Ectodermal cell (in vitro differentiated cells): ENCODE measurements around the gene SIGLEC8. TPM values are rescaled to one million over a fixed set of nuclear protein-coding genes. Genes with fewer than 3 reads are reported as not detected.
"Not testable (repeated sequence)": the region's sequence is repeated elsewhere in the genome, so short reads cannot be mapped to it uniquely, and the experiment has no call there.

Experiments
- H3K27ac ChIP-seq: 2 replicates; pipeline ENCODE4 v1.7.0; 2013; ENCODE audit warnings: mild to moderate bottlenecking, low read depth, low read length; ENCODE audit not compliant: insufficient read depth, poor library complexity, severe bottlenecking
- H3K27me3 ChIP-seq: 2 replicates; pipeline ENCODE4 v1.7.0; 2013; ENCODE audit warnings: mild to moderate bottlenecking, low read length; ENCODE audit not compliant: insufficient read depth, control insufficient read depth, poor library complexity, severe bottlenecking
- H3K36me3 ChIP-seq: one replicate; pipeline ENCODE4 v1.7.0; 2013; ENCODE audit warnings: low read length; ENCODE audit not compliant: control insufficient read depth, insufficient read depth
- H3K4me1 ChIP-seq: one replicate; pipeline ENCODE4 v1.7.0; 2013; ENCODE audit warnings: low read length; ENCODE audit not compliant: control insufficient read depth, insufficient read depth
- H3K4me3 ChIP-seq: 2 replicates; pipeline ENCODE4 v1.7.0; 2013; ENCODE audit warnings: low read depth, low read length, control low read depth; ENCODE audit not compliant: insufficient read depth
- H3K9me3 ChIP-seq: 2 replicates; pipeline ENCODE4 v1.7.0; 2013; ENCODE audit warnings: mild to moderate bottlenecking, low read length, moderate library complexity; ENCODE audit not compliant: control insufficient read depth
- WGBS, 2 experiments: methylation state at CpG; one replicate each; pipeline ENCODE4 v1.1.7; 2013; ENCODE audit warnings: missing lambda C conversion rate in 2 of 2; 5-methylcytosine and 5-hydroxymethylcytosine counted together
- polyA plus RNA-seq, 4 experiments: library from polyadenylated mRNA; stranded (reverse); fragments of 50-300 nt; gene quantifications; one replicate each; pipeline ENCODE4 v1.2.3, GENCODE V29; 2013

SIGLEC8 gene
- not detected for polyA plus RNA-seq (2013, experiment 1 of 4)
- not detected for polyA plus RNA-seq (2013, experiment 2 of 4)
- not detected for polyA plus RNA-seq (2013, experiment 3 of 4)
- not detected for polyA plus RNA-seq (2013, experiment 4 of 4)

- H3K27ac ChIP-seq = no peak within 1 kb of the TSS
- no peaks in the 10 kb centered on the region for H3K4me1 ChIP-seq
Measured at GRCh38 chr19:51458051-51458645, at the start of gene SIGLEC8. Gene SIGLEC8, minus strand, starts transcription at chr19:51458454. Its CDS starts 67 bp downstream, at chr19:51458387.

DNA sequence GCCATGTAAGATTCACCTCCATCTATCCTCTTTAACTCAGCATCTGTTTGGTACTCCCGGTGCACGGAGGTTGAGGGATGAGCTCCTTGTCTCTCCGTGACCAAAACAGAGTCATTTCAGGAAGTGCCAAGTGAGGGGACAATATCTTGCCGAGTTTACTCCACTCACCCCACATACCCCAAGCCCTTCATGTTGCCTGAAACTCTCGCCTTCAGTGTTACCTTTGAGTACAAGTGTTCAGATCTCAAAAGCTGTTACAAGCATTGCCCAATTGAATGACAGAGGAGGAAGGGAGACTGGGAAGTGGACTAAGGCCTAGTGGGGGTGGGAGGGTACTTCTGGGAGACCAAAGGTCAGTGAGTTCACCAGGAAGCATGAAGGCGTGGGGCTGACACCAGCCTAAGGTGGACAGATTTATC is 49.4 kb upstream of the SIGLEC8 start:
- H3K4me1 ChIP-seq = no peaks in the 10 kb centered on the region
- no peaks in the 10 kb centered on the region for H3K9me3 ChIP-seq
- no peaks in the 10 kb centered on the region for H3K36me3 ChIP-seq
- 71 to 72% methylated on average over 6 of the region's 6 CpGs for WGBS, 2 experiments
- no peak overlapping the region for H3K4me3 ChIP-seq
- no peaks in the 10 kb centered on the region for H3K27me3 ChIP-seq
- H3K27ac ChIP-seq = no peak overlapping the region

More at GRCh38 chr19:51458051-51458645, at the start of gene SIGLEC8:
- 82 to 90% methylated on average over 10 of the region's 10 CpGs for WGBS, 2 experiments
- no peaks in the 10 kb centered on the region for H3K27me3 ChIP-seq
- H3K9me3 ChIP-seq = no peaks in the 10 kb centered on the region
- H3K4me3 ChIP-seq = no peak within 1 kb of the TSS
- no peaks in the 10 kb centered on the region for H3K36me3 ChIP-seq

GRCh38 chr19:51507192-51507591 is 48.9 kb upstream of the SIGLEC8 start:
- Histone ChIP-seq H3K27me3 (no peaks in the 10 kb centered on the region), H3K9me3 (no peaks in the 10 kb centered on the region), H3K27ac (no peak overlapping the region), H3K36me3 (no peaks in the 10 kb centered on the region), H3K4me3 (no peak overlapping the region), H3K4me1 (no peaks in the 10 kb centered on the region)
- 59 to 63% methylated on average over 3 of the region's 3 CpGs for WGBS, 2 experiments

GRCh38 chr19:51505904-51506303 is 47.6 kb upstream of the SIGLEC8 start:
- Histone ChIP-seq H3K36me3 (no peaks in the 10 kb centered on the region), H3K27me3 (no peaks in the 10 kb centered on the region), H3K4me3 (no peak overlapping the region), H3K4me1 (no peaks in the 10 kb centered on the region), H3K9me3 (no peaks in the 10 kb centered on the region), H3K27ac (no peak overlapping the region)
- WGBS, 2 experiments = 55 to 60% methylated on average over 3 of the region's 3 CpGs

GRCh38 chr19:51503896-51504295 is 45.6 kb upstream of the SIGLEC8 start:
- WGBS, 2 experiments = 61 to 78% methylated on average over 1 to 3 of the region's 3 CpGs
- Histone ChIP-seq H3K4me3 (no peak overlapping the region), H3K27me3 (no peaks in the 10 kb centered on the region), H3K4me1 (no peaks in the 10 kb centered on the region), H3K27ac (no peak overlapping the region), H3K36me3 (no peaks in the 10 kb centered on the region), H3K9me3 (no peaks in the 10 kb centered on the region)

GRCh38 chr19:51503286-51503817 is 45.1 kb upstream of the SIGLEC8 start:
- whole genome bisulfite sequencing, 2 experiments = 86 to 89% methylated on average over 5 of the region's 5 CpGs
- no peaks in the 10 kb centered on the region for H3K36me3 ChIP-seq
- H3K27me3 ChIP-seq = no peaks in the 10 kb centered on the region
- H3K4me1 ChIP-seq = no peaks in the 10 kb centered on the region
- no peak overlapping the region for H3K4me3 ChIP-seq
- H3K27ac ChIP-seq = no peak overlapping the region
- H3K9me3 ChIP-seq = no peaks in the 10 kb centered on the region

DNA sequence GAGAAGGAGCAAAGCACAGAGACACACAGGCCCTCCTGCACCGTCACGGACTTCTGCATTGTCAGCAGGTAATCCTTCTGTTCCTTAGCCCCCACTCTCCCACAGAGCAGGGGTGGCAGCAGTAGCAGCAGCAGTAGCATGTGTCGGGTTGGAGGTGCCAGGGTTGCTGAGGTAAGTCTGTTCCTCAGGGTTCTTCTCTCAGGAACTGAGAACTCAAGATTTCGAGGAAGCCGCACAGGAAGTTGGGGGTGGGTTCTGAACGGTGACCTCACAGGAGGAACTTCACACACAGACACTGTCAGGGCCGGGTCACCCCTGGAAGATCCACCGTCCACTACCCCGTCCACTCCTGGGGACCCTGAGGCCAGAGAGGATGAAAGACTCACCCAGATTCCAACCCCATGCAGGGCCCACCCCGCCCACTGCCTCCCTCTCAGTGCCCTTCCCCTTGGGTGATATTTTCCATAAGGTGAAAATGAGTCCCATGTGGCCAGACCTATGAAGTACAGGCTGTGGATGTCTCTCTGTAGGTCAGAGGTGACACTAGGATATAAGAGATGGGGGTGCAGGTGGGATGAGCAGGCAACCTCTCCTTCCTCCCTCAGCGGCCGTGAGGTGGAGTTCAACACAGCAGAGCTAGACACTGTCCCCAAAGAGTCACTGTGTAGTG is 43.5 kb upstream of the SIGLEC8 start, which contains the start of gene SIGLEC12:
SIGLEC12 (minus strand) TSS at position 207 of the 670 bp plus-strand sequence; CDS start at position 140, 67 bp downstream.
- no peaks in the 10 kb centered on the region for H3K9me3 ChIP-seq
- H3K4me1 ChIP-seq = no peaks in the 10 kb centered on the region
- no peak within 1 kb of the TSS for H3K27ac ChIP-seq
- no peaks in the 10 kb centered on the region for H3K36me3 ChIP-seq
- WGBS, 2 experiments = 85 to 88% methylated on average over 11 to 12 of the region's 12 CpGs
- H3K4me3 ChIP-seq = no peak within 1 kb of the TSS
- H3K27me3 ChIP-seq = no peaks in the 10 kb centered on the region

GRCh38 chr19:51500931-51501330 is 42.7 kb upstream of the SIGLEC8 start:
- H3K9me3 ChIP-seq, H3K27me3 ChIP-seq, H3K36me3 ChIP-seq, H3K4me3 ChIP-seq, H3K27ac ChIP-seq, H3K4me1 ChIP-seq: not testable (repeated sequence)
- 61 to 67% methylated on average over 8 of the region's 8 CpGs for WGBS, 2 experiments

- Histone ChIP-seq H3K27ac (no peak overlapping the region), H3K36me3 (no peaks in the 10 kb centered on the region), H3K4me1 (no peaks in the 10 kb centered on the region), H3K9me3 (no peaks in the 10 kb centered on the region), H3K27me3 (no peaks in the 10 kb centered on the region), H3K4me3 (no peak overlapping the region)
- 28 to 36% methylated on average over 2 of the region's 3 CpGs for WGBS, 2 experiments
Measured at GRCh38 chr19:51497666-51498065, 39.4 kb upstream of the SIGLEC8 start.

- 39 to 49% methylated on average over 2 of the region's 2 CpGs for WGBS, 2 experiments
- Histone ChIP-seq H3K4me1 (no peaks in the 10 kb centered on the region), H3K36me3 (no peaks in the 10 kb centered on the region), H3K27me3 (no peaks in the 10 kb centered on the region), H3K27ac (no peak overlapping the region), H3K4me3 (no peak overlapping the region), H3K9me3 (no peaks in the 10 kb centered on the region)
Measured at GRCh38 chr19:51493776-51494175, 35.5 kb upstream of the SIGLEC8 start.
